IMR-90 (cell line): Measurements from ENCODE around the gene HAND1.

Experiments used
- CHD1 ChIP-seq: IDR thresholded peaks from 2 replicates; pipeline ENCODE4 v1.6.1; 2012; ENCODE audit warnings: low read depth, low read length, improper control_type of control experiment
- CTCF ChIP-seq: conservative IDR thresholded peaks from 2 replicates; pipeline ENCODE4 v1.5.1; 2012; ENCODE audit warnings: mild to moderate bottlenecking, low read depth, low read length, improper control_type of control experiment
- NFE2L2 ChIP-seq: fragments of 150-350 bp; IDR thresholded peaks from 2 replicates; pipeline ENCODE4 v1.6.1; 2016; ENCODE audit warnings: low read depth, mild to moderate bottlenecking, low read length
- POLR2A ChIP-seq: IDR thresholded peaks from 2 replicates; pipeline ENCODE4 v1.6.1; 2012; ENCODE audit warnings: mild to moderate bottlenecking, low read depth, low read length
- RAD21 ChIP-seq: IDR thresholded peaks from 2 replicates; pipeline ENCODE4 v1.6.1; 2012; ENCODE audit warnings: low read length, improper control_type of control experiment
- RCOR1 ChIP-seq: IDR thresholded peaks from 2 replicates; pipeline ENCODE4 v1.6.1; 2012; ENCODE audit warnings: mild to moderate bottlenecking, low read length, improper control_type of control experiment; ENCODE audit not compliant: insufficient replicate concordance
- SMC3 ChIP-seq: fragments of 150-350 bp; IDR thresholded peaks from 2 replicates; pipeline ENCODE4 v1.6.1; 2016; ENCODE audit warnings: low read depth, mild to moderate bottlenecking, antibody characterized with exemption, low read length, moderate library complexity
- USF2 ChIP-seq: fragments of 150-350 bp; IDR thresholded peaks from 2 replicates; pipeline ENCODE4 v1.6.1; 2017; ENCODE audit warnings: mild to moderate bottlenecking, antibody characterized with exemption, low read length, low read depth

GRCh38 chr5:154465169-154465568 is 12.9 kb downstream of the HAND1 start:
- TF ChIP-seq RAD21 (no peak), CTCF (no peak), NFE2L2 (no peak), POLR2A (no peak), SMC3 (no peak), RCOR1 (no peak), CHD1 (no peak), USF2 (no peak)
